ENCODE data around the gene SAMD4A.

DNA sequence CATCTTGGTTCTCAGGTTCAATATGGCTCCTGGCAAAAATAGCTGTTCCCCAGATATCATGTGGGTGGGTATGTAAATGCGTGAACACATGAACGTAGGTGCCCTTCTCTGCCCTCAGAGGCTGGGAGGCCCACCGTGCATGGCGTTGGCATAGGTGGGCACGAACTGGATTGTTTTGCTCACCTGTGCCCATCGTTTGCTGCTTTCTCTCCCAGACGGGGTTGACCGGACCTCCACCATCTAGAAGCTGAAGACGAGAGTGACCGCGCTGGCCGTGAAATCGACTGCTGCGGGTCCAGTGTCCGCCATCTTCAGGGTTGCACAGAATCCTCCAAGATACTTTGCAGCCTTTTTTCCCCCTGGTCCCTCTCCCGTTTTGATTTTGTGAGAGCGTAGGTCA is 221.8 kb downstream of the SAMD4A start:
- TF ChIP-seq EP300 (IDR thresholded peaks at IDR 0.05; ENCODE audit: low read depth), result no peak
- TF ChIP-seq POLR2A (IDR thresholded peaks at IDR 0.05), result no peak
- TF ChIP-seq, protein P1, sequence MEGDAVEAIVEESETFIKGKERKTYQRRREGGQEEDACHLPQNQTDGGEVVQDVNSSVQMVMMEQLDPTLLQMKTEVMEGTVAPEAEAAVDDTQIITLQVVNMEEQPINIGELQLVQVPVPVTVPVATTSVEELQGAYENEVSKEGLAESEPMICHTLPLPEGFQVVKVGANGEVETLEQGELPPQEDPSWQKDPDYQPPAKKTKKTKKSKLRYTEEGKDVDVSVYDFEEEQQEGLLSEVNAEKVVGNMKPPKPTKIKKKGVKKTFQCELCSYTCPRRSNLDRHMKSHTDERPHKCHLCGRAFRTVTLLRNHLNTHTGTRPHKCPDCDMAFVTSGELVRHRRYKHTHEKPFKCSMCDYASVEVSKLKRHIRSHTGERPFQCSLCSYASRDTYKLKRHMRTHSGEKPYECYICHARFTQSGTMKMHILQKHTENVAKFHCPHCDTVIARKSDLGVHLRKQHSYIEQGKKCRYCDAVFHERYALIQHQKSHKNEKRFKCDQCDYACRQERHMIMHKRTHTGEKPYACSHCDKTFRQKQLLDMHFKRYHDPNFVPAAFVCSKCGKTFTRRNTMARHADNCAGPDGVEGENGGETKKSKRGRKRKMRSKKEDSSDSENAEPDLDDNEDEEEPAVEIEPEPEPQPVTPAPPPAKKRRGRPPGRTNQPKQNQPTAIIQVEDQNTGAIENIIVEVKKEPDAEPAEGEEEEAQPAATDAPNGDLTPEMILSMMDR (IDR thresholded peaks at IDR 0.05), result no peak
- no peak for TF ChIP-seq POLR2AphosphoS5 (IDR thresholded peaks at IDR 0.05)

Data from transverse colon (tissue), 4 donors.